ENCODE measurements around the gene HK1.

Gene HK1

GRCh38 chr10:69426376-69426727 lies 148.1 kb downstream of the HK1 start:
- no peaks in the 10 kb centered on the region for H3K4me1 ChIP-seq (ENCODE audit: control insufficient read depth, insufficient read depth, low read length)
- H3K36me3 ChIP-seq (ENCODE audit: control insufficient read depth, insufficient read depth, low read length) = no peaks in the 10 kb centered on the region
- 94 to 95% methylated on average over 4 of the region's 4 CpGs for WGBS, 2 experiments

GRCh38 chr10:69428165-69428564 lies 149.9 kb downstream of the HK1 start:
- Histone ChIP-seq H3K9me3 (ENCODE audit: control insufficient read depth, low read length) (no peaks in the 10 kb centered on the region), H3K27ac (ENCODE audit: insufficient read depth, low read depth, low read length, poor library complexity, severe bottlenecking) (no peak overlapping the region), H3K4me3 (ENCODE audit: insufficient read depth, low read depth, low read length) (no peak overlapping the region), H3K27me3 (ENCODE audit: control insufficient read depth, insufficient read depth, low read length, poor library complexity, severe bottlenecking) (no peaks in the 10 kb centered on the region), H3K4me1 (ENCODE audit: control insufficient read depth, insufficient read depth, low read length) (no peaks in the 10 kb centered on the region), H3K36me3 (ENCODE audit: control insufficient read depth, insufficient read depth, low read length) (no peaks in the 10 kb centered on the region)
- WGBS, 2 experiments = 76 to 78% methylated on average over 8 of the region's 8 CpGs

More at GRCh38 chr10:69426376-69426727, 148.1 kb downstream of the HK1 start:
- no peak overlapping the region for H3K27ac ChIP-seq (ENCODE audit: insufficient read depth, low read depth, low read length, poor library complexity, severe bottlenecking)
- no peaks in the 10 kb centered on the region for H3K27me3 ChIP-seq (ENCODE audit: control insufficient read depth, insufficient read depth, low read length, poor library complexity, severe bottlenecking)
- no peaks in the 10 kb centered on the region for H3K9me3 ChIP-seq (ENCODE audit: control insufficient read depth, low read length)
- H3K4me3 ChIP-seq (ENCODE audit: insufficient read depth, low read depth, low read length) = no peak overlapping the region

- Histone ChIP-seq H3K36me3 (ENCODE audit: control insufficient read depth, insufficient read depth, low read length) (no peaks in the 10 kb centered on the region), H3K4me1 (ENCODE audit: control insufficient read depth, insufficient read depth, low read length) (no peaks in the 10 kb centered on the region), H3K9me3 (ENCODE audit: control insufficient read depth, low read length) (no peaks in the 10 kb centered on the region), H3K27ac (ENCODE audit: insufficient read depth, low read depth, low read length, poor library complexity, severe bottlenecking) (no peak overlapping the region), H3K4me3 (ENCODE audit: insufficient read depth, low read depth, low read length) (no peak overlapping the region), H3K27me3 (ENCODE audit: control insufficient read depth, insufficient read depth, low read length, poor library complexity, severe bottlenecking) (no peaks in the 10 kb centered on the region)
- WGBS, 2 experiments = 94 to 96% methylated on average over 1 to 2 of the region's 2 CpGs
These were observed 155.9 kb downstream of the HK1 start for GRCh38 chr10:69434169-69434568.

GRCh38 chr10:69434926-69435325 lies 156.6 kb downstream of the HK1 start:
- no peaks in the 10 kb centered on the region for H3K9me3 ChIP-seq (ENCODE audit: control insufficient read depth, low read length)
- H3K36me3 ChIP-seq (ENCODE audit: control insufficient read depth, insufficient read depth, low read length) = no peaks in the 10 kb centered on the region
- no peak overlapping the region for H3K4me3 ChIP-seq (ENCODE audit: insufficient read depth, low read depth, low read length)
- 94 to 96% methylated on average over 11 of the region's 11 CpGs for WGBS, 2 experiments
- H3K27ac ChIP-seq (ENCODE audit: insufficient read depth, low read depth, low read length, poor library complexity, severe bottlenecking) = no peak overlapping the region
- H3K4me1 ChIP-seq (ENCODE audit: control insufficient read depth, insufficient read depth, low read length) = no peaks in the 10 kb centered on the region
- no peaks in the 10 kb centered on the region for H3K27me3 ChIP-seq (ENCODE audit: control insufficient read depth, insufficient read depth, low read length, poor library complexity, severe bottlenecking)

- Histone ChIP-seq H3K9me3 (ENCODE audit: control insufficient read depth, low read length) (no peaks in the 10 kb centered on the region), H3K36me3 (ENCODE audit: control insufficient read depth, insufficient read depth, low read length) (no peaks in the 10 kb centered on the region), H3K27ac (ENCODE audit: insufficient read depth, low read depth, low read length, poor library complexity, severe bottlenecking) (no peak overlapping the region), H3K4me1 (ENCODE audit: control insufficient read depth, insufficient read depth, low read length) (no peaks in the 10 kb centered on the region), H3K27me3 (ENCODE audit: control insufficient read depth, insufficient read depth, low read length, poor library complexity, severe bottlenecking) (no peaks in the 10 kb centered on the region), H3K4me3 (ENCODE audit: insufficient read depth, low read depth, low read length) (no peak overlapping the region)
- WGBS, 2 experiments = 93 to 94% methylated on average over 14 of the region's 14 CpGs
These were observed 157.7 kb downstream of the HK1 start for GRCh38 chr10:69435966-69436520.

- Histone ChIP-seq H3K4me3 (ENCODE audit: insufficient read depth, low read depth, low read length) (no peak overlapping the region), H3K9me3 (ENCODE audit: control insufficient read depth, low read length) (no peaks in the 10 kb centered on the region), H3K36me3 (ENCODE audit: control insufficient read depth, insufficient read depth, low read length) (no peaks in the 10 kb centered on the region), H3K27me3 (ENCODE audit: control insufficient read depth, insufficient read depth, low read length, poor library complexity, severe bottlenecking) (no peaks in the 10 kb centered on the region), H3K27ac (ENCODE audit: insufficient read depth, low read depth, low read length, poor library complexity, severe bottlenecking) (no peak overlapping the region), H3K4me1 (ENCODE audit: control insufficient read depth, insufficient read depth, low read length) (peaks cover 3% of the 10 kb centered on the region)
- WGBS, 2 experiments = 88% methylated on average over 13 of the region's 13 CpGs
These were observed 159.3 kb downstream of the HK1 start for GRCh38 chr10:69437321-69438259.

- H3K4me1 ChIP-seq (ENCODE audit: control insufficient read depth, insufficient read depth, low read length) = peaks cover 3% of the 10 kb centered on the region
- H3K4me3 ChIP-seq (ENCODE audit: insufficient read depth, low read depth, low read length) = no peak overlapping the region
- no peak overlapping the region for H3K27ac ChIP-seq (ENCODE audit: insufficient read depth, low read depth, low read length, poor library complexity, severe bottlenecking)
These were observed 160.4 kb downstream of the HK1 start for GRCh38 chr10:69438536-69439349.

GRCh38 chr10:69439350-69439739 lies 161.0 kb downstream of the HK1 start:
- 90 to 92% methylated on average over 5 of the region's 5 CpGs for WGBS, 2 experiments
- Histone ChIP-seq H3K36me3 (ENCODE audit: control insufficient read depth, insufficient read depth, low read length) (no peaks in the 10 kb centered on the region), H3K4me3 (ENCODE audit: insufficient read depth, low read depth, low read length) (no peak overlapping the region), H3K27me3 (ENCODE audit: control insufficient read depth, insufficient read depth, low read length, poor library complexity, severe bottlenecking) (no peaks in the 10 kb centered on the region), H3K9me3 (ENCODE audit: control insufficient read depth, low read length) (no peaks in the 10 kb centered on the region), H3K4me1 (ENCODE audit: control insufficient read depth, insufficient read depth, low read length) (peaks cover 3% of the 10 kb centered on the region), H3K27ac (ENCODE audit: insufficient read depth, low read depth, low read length, poor library complexity, severe bottlenecking) (no peak overlapping the region)

More at GRCh38 chr10:69438536-69439349, 160.4 kb downstream of the HK1 start:
- 82 to 83% methylated on average over 10 of the region's 10 CpGs for whole genome bisulfite sequencing, 2 experiments
- H3K27me3 ChIP-seq (ENCODE audit: control insufficient read depth, insufficient read depth, low read length, poor library complexity, severe bottlenecking) = no peaks in the 10 kb centered on the region
- H3K9me3 ChIP-seq (ENCODE audit: control insufficient read depth, low read length) = no peaks in the 10 kb centered on the region
- H3K36me3 ChIP-seq (ENCODE audit: control insufficient read depth, insufficient read depth, low read length) = no peaks in the 10 kb centered on the region

- H3K27ac ChIP-seq (ENCODE audit: insufficient read depth, low read depth, low read length, poor library complexity, severe bottlenecking) = no peak overlapping the region
- no peaks in the 10 kb centered on the region for H3K9me3 ChIP-seq (ENCODE audit: control insufficient read depth, low read length)
- no peak overlapping the region for H3K4me3 ChIP-seq (ENCODE audit: insufficient read depth, low read depth, low read length)
- WGBS, 2 experiments = 72 to 83% methylated on average over 2 to 5 of the region's 5 CpGs
- H3K36me3 ChIP-seq (ENCODE audit: control insufficient read depth, insufficient read depth, low read length) = no peaks in the 10 kb centered on the region
- H3K27me3 ChIP-seq (ENCODE audit: control insufficient read depth, insufficient read depth, low read length, poor library complexity, severe bottlenecking) = no peaks in the 10 kb centered on the region
- H3K4me1 ChIP-seq (ENCODE audit: control insufficient read depth, insufficient read depth, low read length) = peaks cover 3% of the 10 kb centered on the region
These were observed 161.7 kb downstream of the HK1 start for GRCh38 chr10:69439813-69440506.

Measured in ectodermal cell (in vitro differentiated cells).